GM10266 (cell line): ENCODE data around the gene TARBP2.
"Not testable (repeated sequence)": the region's sequence is repeated elsewhere in the genome, so short reads cannot be mapped to it uniquely, and the experiment has no call there.

Experiments
- DNase-seq: peaks from one replicate; pipeline ENCODE4 v3.0.0; 2012; ENCODE audit errors: extremely low spot score
- TF ChIP-seq, protein P1 (sequence below): IDR thresholded peaks from 2 replicates; pipeline ENCODE4 v1.5.1; 2012; ENCODE audit warnings: mild to moderate bottlenecking, low read depth; ENCODE audit not compliant: control insufficient read depth, insufficient read depth; ENCODE audit errors: missing control alignments

Gene TARBP2

DNA sequence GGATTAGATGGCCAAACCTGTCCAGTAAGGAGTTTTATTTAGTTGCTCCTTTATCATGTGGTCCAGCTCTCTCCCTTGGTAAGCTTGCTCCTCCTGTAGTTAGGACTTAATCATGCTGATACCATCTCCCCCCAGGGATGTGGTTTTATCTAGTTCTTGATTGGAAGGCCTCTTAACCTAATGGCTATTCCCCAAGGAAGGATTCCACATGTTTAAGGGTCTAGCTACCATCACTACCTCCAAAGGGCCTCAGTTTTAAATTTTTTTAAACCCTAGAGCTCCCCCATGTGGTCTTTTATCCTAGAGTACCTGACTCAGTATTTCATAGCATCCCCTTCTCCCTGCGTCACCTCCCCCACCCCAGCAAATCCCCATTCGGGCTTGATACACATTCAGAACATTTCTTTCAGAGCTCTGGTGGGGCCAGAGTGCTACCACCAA, 24.3 kb upstream of the TARBP2 start:
- no peak for DNase-seq
- TF ChIP-seq, protein P1, sequence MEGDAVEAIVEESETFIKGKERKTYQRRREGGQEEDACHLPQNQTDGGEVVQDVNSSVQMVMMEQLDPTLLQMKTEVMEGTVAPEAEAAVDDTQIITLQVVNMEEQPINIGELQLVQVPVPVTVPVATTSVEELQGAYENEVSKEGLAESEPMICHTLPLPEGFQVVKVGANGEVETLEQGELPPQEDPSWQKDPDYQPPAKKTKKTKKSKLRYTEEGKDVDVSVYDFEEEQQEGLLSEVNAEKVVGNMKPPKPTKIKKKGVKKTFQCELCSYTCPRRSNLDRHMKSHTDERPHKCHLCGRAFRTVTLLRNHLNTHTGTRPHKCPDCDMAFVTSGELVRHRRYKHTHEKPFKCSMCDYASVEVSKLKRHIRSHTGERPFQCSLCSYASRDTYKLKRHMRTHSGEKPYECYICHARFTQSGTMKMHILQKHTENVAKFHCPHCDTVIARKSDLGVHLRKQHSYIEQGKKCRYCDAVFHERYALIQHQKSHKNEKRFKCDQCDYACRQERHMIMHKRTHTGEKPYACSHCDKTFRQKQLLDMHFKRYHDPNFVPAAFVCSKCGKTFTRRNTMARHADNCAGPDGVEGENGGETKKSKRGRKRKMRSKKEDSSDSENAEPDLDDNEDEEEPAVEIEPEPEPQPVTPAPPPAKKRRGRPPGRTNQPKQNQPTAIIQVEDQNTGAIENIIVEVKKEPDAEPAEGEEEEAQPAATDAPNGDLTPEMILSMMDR = peak; percentile 35

DNA sequence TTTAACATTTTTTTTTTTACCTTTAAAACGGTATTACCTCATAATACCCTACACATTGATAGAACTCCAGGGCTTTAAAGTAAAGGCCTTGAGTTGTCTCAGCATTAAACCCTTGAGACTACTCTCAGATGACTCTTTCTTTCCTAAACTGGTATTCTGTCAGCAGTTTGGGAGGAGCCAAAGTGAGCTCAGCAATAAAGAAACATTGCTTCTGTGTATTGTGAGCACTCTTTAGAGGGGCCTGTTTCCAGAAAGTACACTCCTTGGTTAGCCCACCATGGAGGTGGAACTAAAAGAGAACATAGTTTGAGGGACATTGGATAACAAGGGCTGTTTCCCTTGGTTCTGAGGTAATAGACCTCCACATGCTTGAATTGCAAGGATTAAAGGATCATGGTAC, 22.2 kb upstream of the TARBP2 start:
- DNase-seq = no peak
- TF ChIP-seq, protein P1 = no peak

DNA sequence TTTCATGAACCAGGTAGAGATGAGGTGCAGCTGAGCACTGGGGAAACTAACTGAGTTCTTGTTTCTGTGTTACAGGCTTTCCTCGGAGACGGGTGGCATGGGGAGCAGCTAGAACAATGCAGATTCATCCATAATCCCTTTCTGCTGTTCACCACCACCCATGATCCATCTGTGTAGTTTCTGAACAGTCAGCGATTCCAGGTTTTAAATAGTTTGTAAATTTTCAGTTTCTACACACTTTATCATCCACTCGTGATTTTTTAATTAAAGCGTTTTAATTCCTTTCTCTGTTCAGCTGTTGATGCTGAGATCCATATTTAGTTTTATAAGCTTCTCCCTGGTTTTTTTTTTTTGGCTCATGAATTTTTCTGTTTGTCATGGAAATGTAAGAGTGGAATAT, 21.8 kb upstream of the TARBP2 start:
- TF ChIP-seq, protein P1 = no peak
- no peak for DNase-seq

DNA sequence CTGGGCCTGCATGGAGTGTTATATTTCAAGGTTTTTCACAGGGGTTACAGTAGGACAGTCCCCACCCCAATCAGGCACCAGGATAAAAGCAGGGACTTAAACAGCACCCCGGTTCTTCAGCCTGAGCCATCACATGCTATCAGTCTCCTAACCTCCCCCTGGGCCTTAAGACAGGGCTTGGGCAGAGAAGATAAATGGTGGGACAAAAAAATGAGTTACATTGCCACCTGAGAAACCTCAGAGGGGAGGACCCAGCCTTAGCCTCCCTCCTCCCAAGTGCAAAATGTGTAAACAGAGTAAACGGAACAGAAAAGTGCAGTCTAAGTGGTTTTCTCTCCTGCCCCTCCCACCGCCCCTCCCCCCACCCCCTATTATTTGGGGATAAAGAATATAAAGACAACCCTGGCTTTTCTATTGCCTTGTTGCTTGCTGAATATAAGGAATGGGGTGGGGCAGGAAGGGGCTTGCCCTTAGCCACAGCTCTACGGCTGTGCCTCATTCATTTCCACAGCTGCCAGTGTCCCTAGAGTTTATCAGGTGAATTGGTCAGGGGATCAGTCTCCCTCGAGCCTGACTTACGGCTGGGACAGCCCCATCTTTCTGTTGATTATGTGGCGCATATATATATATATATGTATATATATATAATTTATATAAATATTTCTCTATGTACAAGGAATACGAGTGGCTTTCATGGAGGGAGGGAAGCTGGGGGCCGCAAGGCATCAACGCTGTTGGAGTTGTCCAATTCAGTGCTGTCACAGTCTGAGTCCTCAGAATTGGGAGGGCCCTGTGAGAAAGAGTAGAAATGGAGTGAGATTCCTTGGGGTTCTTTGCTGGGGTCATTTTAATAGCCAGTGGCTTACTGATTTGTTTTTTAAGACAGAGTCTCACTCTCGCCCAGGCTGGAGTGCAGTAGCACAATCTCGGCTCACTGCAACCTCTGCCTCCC, 20.3 kb upstream of the TARBP2 start:
- TF ChIP-seq, protein P1 = no peak
- no peak for DNase-seq

DNA sequence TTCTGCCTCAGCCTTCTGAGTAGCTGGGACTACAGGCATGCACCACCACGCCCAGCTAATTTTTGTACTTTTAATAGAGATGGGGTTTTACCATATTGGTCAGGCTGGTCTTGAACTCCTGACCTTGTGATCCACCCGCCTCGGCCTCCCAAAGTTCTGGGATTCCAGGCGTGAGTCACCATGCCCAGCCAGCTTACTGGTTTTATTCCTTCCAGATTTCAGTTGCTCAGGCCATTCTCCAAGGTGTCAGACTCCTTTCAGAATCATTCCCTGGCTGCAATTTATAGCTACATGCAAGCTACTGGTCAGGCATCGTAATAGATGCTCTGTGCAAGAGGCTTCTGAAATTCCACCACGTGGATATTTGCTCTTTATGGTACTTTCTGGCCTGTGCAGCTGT, 19.6 kb upstream of the TARBP2 start:
- DNase-seq = not testable (repeated sequence)

DNA sequence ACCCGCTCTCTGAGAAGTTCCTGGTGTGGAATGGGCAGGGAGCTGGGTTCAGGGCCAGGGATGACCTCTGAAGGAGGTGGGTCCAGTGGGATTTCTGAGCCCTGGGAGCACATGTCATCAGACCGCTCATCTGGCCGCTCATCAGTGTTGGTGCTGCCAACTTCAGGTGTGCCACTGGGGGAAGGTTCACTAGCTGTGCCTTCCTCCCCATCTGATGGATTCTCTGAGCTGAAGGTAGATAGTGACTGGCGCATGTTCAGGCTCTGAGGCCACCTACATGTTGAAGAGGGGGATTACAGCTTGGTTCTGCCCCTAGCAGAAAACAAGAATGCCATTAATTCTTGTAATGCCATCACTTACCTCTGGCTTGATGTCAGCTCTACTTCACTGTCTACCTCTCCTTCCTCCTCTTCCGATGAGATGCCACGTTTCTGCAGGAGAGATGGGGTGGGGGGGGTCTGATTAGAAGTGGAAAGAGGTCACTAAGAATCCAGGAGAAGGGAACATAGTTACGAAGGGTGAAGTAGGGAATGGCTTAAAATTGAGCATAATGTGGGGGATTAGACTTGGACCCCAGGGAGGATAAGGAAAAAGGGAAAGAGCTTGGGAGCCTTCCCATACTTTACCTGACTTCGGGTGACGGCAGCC, 19.0 kb upstream of the TARBP2 start:
- no peak for DNase-seq
- TF ChIP-seq, protein P1 = peak; percentile 20

DNA sequence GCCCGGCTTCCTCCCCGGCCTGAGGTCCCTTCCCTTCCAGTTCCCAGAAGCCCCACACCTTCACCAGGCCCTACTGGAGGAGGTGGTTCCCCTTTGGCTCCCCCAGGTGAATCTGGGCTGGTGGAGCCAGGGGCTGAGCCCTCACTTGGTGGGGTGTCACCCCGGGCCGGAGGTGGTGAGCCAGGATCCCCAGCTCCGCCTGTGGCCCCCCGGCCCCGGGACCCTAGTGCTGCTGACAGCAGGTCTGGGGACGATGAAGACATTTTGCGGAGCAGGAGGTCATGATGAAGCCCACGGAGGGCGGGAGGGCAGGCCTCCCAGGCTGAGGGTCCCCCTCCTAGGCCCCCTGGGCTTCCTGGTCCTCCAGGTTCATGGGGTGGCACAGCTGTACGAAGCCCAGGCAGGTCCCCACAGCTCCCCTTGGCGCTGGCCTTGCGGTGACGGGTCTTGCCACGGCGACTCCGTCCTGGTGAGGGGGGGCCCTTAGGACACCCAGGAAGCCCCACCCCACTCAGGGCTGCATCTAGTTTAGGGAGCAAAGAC, 18.4 kb upstream of the TARBP2 start:
- DNase-seq = no peak
- TF ChIP-seq, protein P1 = no peak
